ENCODE data around the gene ADPRHL1.
"Not testable (repeated sequence)": the region's sequence is repeated elsewhere in the genome, so short reads cannot be mapped to it uniquely, and the experiment has no call there.

Gene ADPRHL1

GRCh38 chr13:113368353-113368752, 84.9 kb downstream of the ADPRHL1 start:
- H3K27ac Mint-ChIP-seq, result not testable (repeated sequence)

GRCh38 chr13:113367771-113368170, 85.5 kb downstream of the ADPRHL1 start:
- CTCF ChIA-PET, result no interaction called here
- Mint-ChIP-seq H3K9me3 (peaks cover 2% of the 10 kb centered on the region), H3K4me1 (peaks cover 2% of the 10 kb centered on the region), H3K36me3 (no peaks in the 10 kb centered on the region), H3K4me3 (no peak overlapping the region), H3K27me3 (peaks cover 34% of the 10 kb centered on the region), H3K27ac (no peak overlapping the region)
- no peak for DNase-seq

More at GRCh38 chr13:113368353-113368752, 84.9 kb downstream of the ADPRHL1 start:
- H3K9me3 Mint-ChIP-seq, CTCF ChIA-PET, DNase-seq, H3K36me3 Mint-ChIP-seq, H3K4me1 Mint-ChIP-seq, H3K4me3 Mint-ChIP-seq: not testable (repeated sequence)
- peaks cover 28% of the 10 kb centered on the region for H3K27me3 Mint-ChIP-seq

GRCh38 chr13:113367020-113367560, 86.2 kb downstream of the ADPRHL1 start:
- no peak overlapping the region for H3K27ac Mint-ChIP-seq
- H3K27me3 Mint-ChIP-seq, result peaks cover 41% of the 10 kb centered on the region
- H3K4me3 Mint-ChIP-seq, result no peak overlapping the region
- CTCF ChIA-PET, result interaction anchor here (0.7 kb wide), 1 partner anchor 17 kb away, joined by 3 read pairs; no protein-coding TSS in a partner anchor
- no peak for DNase-seq
- H3K4me1 Mint-ChIP-seq, result peaks cover 5% of the 10 kb centered on the region
- no peaks in the 10 kb centered on the region for H3K36me3 Mint-ChIP-seq
- peaks cover 2% of the 10 kb centered on the region for H3K9me3 Mint-ChIP-seq

GRCh38 chr13:113365971-113366588, 87.2 kb downstream of the ADPRHL1 start:
- no peak for DNase-seq
- Mint-ChIP-seq H3K4me3 (no peak overlapping the region), H3K36me3 (no peaks in the 10 kb centered on the region), H3K27me3 (peaks cover 51% of the 10 kb centered on the region), H3K9me3 (no peaks in the 10 kb centered on the region), H3K4me1 (peaks cover 5% of the 10 kb centered on the region), H3K27ac (no peak overlapping the region)
- CTCF ChIA-PET, result interaction anchor here (0.7 kb wide), 1 partner anchor 16 kb away, joined by 3 read pairs; no protein-coding TSS in a partner anchor

DNA sequence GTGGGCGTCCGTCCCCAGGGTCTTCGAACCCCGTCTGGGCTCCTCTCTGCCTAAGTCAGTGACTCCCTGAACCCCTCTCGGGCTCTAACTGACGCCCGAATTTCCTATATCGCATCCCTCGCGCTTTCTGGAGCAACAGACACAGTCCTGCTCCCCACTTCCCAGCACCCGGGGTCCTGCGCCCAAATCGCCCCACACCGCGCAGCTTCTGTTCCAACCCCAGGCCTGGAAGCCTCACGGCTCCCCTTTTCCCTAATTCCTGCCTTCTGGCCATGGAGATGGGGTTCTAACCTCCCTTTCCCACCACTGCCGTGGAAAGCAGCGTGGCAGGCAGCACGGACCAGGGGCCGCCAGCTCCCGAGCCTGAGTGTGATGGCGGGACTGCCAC, 87.7 kb downstream of the ADPRHL1 start:
- H3K27ac Mint-ChIP-seq, result no peak overlapping the region
- CTCF ChIA-PET, result no interaction called here
- H3K27me3 Mint-ChIP-seq, result peaks cover 56% of the 10 kb centered on the region
- DNase-seq, result no peak
- peak overlapping the region; percentile 37 for H3K4me3 Mint-ChIP-seq
- no peaks in the 10 kb centered on the region for H3K36me3 Mint-ChIP-seq
- peaks cover 5% of the 10 kb centered on the region for H3K4me1 Mint-ChIP-seq
- H3K9me3 Mint-ChIP-seq, result no peaks in the 10 kb centered on the region

DNA sequence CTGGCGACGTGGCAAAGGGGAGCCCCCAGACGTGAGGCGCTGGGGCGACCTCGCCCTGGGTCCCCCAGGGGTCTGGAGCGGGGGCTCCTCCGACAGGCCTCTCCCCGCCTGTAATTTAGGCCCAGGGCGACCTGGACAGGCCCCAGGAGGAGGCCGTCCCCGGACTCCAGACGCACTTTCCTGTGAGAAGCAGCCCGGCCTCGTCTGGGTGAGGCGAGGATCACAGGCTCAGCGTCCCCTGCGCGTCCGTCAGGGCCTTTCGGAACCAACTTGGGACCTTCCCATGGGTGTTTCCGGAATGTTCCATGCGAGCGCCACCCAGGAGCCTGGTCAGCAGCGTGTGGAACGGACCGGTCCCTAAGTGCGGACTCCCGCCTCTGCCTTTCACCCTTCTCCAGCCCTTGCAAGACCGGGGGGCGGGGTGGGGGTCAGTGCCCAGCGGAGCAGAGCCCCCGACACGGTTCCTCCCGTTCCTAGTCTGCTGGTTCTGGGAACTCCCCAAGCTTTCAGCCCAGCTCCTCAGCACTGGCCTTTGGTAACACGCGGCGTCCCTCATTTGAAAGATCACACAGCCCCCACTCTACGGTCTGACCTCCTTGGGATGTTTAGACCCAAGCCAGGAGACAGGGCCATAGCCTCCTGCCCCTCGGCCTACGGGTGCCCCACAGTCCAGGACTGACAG, 88.2 kb downstream of the ADPRHL1 start:
- Mint-ChIP-seq H3K9me3 (no peaks in the 10 kb centered on the region), H3K27ac (no peak overlapping the region), H3K4me1 (peaks cover 5% of the 10 kb centered on the region), H3K27me3 (peaks cover 61% of the 10 kb centered on the region), H3K4me3 (peak overlapping the region; percentile 37), H3K36me3 (no peaks in the 10 kb centered on the region)
- no peak for DNase-seq
- CTCF ChIA-PET, result no interaction called here

- Mint-ChIP-seq H3K4me1 (peaks cover 5% of the 10 kb centered on the region), H3K27ac (no peak overlapping the region), H3K4me3 (no peak overlapping the region), H3K36me3 (no peaks in the 10 kb centered on the region), H3K9me3 (no peaks in the 10 kb centered on the region), H3K27me3 (peaks cover 67% of the 10 kb centered on the region)
- no peak for DNase-seq
- CTCF ChIA-PET, result no interaction called here
Measured at GRCh38 chr13:113364311-113364889, 88.9 kb downstream of the ADPRHL1 start.

GRCh38 chr13:113361406-113361805, 91.9 kb downstream of the ADPRHL1 start:
- H3K27me3 Mint-ChIP-seq, result peaks cover 65% of the 10 kb centered on the region
- no peaks in the 10 kb centered on the region for H3K36me3 Mint-ChIP-seq
- H3K27ac Mint-ChIP-seq, result no peak overlapping the region
- H3K9me3 Mint-ChIP-seq, result no peaks in the 10 kb centered on the region
- DNase-seq, result no peak
- H3K4me3 Mint-ChIP-seq, result no peak overlapping the region
- CTCF ChIA-PET, result no interaction called here
- peaks cover 5% of the 10 kb centered on the region for H3K4me1 Mint-ChIP-seq

- Mint-ChIP-seq H3K4me3 (no peak overlapping the region), H3K36me3 (no peaks in the 10 kb centered on the region), H3K4me1 (peaks cover 3% of the 10 kb centered on the region), H3K27ac (no peak overlapping the region), H3K9me3 (no peaks in the 10 kb centered on the region), H3K27me3 (peaks cover 55% of the 10 kb centered on the region)
- CTCF ChIA-PET, result no interaction called here
- DNase-seq, result no peak
Measured at GRCh38 chr13:113360446-113360845, 92.8 kb downstream of the ADPRHL1 start.

- no peak for DNase-seq
- CTCF ChIA-PET, result no interaction called here
- peaks cover 47% of the 10 kb centered on the region for H3K27me3 Mint-ChIP-seq
- no peaks in the 10 kb centered on the region for H3K9me3 Mint-ChIP-seq
- H3K36me3 Mint-ChIP-seq, result no peaks in the 10 kb centered on the region
- peaks cover 3% of the 10 kb centered on the region for H3K4me1 Mint-ChIP-seq
- H3K4me3 Mint-ChIP-seq, result no peak overlapping the region
- no peak overlapping the region for H3K27ac Mint-ChIP-seq
Measured at GRCh38 chr13:113359571-113359970, 93.7 kb downstream of the ADPRHL1 start.

DNA sequence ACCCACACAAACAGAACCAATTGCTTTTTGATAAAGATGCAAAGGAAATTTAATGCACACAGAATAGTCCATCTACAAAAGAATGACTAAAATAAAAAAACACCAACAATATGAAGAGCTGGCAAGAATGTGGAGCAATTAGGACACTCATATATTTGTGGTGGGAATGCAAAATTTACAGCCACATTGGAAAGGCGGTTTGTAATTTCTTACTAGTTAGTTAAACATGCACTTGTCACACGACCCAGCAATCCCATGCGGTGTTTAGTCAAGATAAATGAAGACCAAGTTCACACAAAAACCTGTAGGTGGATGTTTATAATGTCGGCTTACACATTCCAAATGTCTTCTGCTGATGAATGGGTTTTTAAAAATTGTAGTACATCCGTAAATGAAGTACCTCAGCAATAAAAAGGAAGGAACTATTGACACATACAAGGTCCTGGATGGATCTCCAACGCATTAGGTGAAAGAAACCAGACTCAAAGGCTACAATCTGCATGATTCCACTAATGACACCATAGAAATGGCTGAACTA, 94.6 kb downstream of the ADPRHL1 start:
- Mint-ChIP-seq H3K4me1 (peaks cover 3% of the 10 kb centered on the region), H3K9me3 (no peaks in the 10 kb centered on the region), H3K27me3 (peaks cover 43% of the 10 kb centered on the region), H3K36me3 (no peaks in the 10 kb centered on the region), H3K4me3 (no peak overlapping the region), H3K27ac (no peak overlapping the region)
- no peak for DNase-seq
- CTCF ChIA-PET, result no interaction called here

- Mint-ChIP-seq H3K27ac (no peak overlapping the region), H3K36me3 (no peaks in the 10 kb centered on the region), H3K9me3 (no peaks in the 10 kb centered on the region), H3K4me3 (no peak overlapping the region), H3K4me1 (peaks cover under 1% of the 10 kb centered on the region), H3K27me3 (peaks cover 35% of the 10 kb centered on the region)
- CTCF ChIA-PET, result no interaction called here
- no peak for DNase-seq
Measured at GRCh38 chr13:113357529-113357928, 95.8 kb downstream of the ADPRHL1 start.

DNA sequence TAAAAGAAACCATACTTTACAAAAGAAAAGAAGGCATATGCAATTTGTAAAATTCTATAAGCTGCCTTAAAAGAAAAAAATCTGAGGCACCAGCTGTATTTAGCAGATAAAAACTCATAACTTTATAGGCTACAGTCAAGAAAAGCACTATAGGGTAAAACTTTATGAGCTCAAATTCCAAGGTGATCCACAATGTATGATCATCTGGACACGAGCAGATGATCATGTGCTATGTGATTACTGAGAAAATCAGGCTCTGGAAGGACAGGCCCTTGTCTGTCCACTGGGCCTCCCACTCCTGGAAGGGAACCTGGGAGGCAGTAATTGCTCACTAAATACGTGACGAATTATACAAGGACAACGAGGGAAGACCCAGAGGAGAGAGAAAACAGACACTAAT, 96.7 kb downstream of the ADPRHL1 start:
- CTCF ChIA-PET, result no interaction called here
- Mint-ChIP-seq H3K27ac (no peak overlapping the region), H3K27me3 (peaks cover 25% of the 10 kb centered on the region), H3K4me3 (no peak overlapping the region), H3K4me1 (no peaks in the 10 kb centered on the region), H3K36me3 (no peaks in the 10 kb centered on the region), H3K9me3 (no peaks in the 10 kb centered on the region)
- no peak for DNase-seq

DNA sequence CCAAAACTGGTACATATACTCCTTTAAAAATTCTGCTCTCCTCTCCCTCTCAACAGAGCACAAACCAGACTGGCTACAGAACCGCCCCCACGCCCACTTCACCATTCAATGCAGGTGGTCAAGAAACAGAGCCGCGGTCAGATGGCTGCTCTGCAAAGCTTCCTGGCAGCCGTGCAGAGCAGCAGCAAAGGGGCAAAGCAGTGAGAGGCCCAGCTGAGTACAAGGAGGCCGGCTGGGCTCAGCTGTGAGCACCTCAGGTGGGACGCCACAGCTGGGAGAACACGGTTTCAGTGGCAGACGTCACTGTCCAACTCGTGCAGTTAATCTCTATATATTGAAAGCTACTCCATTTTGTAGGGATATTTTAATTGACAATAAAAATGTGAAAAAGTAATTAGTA, 97.7 kb downstream of the ADPRHL1 start:
- no peaks in the 10 kb centered on the region for H3K9me3 Mint-ChIP-seq
- CTCF ChIA-PET, result no interaction called here
- H3K27ac Mint-ChIP-seq, result no peak overlapping the region
- no peaks in the 10 kb centered on the region for H3K4me1 Mint-ChIP-seq
- H3K27me3 Mint-ChIP-seq, result peaks cover 16% of the 10 kb centered on the region
- H3K36me3 Mint-ChIP-seq, result no peaks in the 10 kb centered on the region
- DNase-seq, result no peak
- no peak overlapping the region for H3K4me3 Mint-ChIP-seq
